ENCODE results near the gene SMPD4.
"Not testable (repeated sequence)": the region's sequence is repeated elsewhere in the genome, so short reads cannot be mapped to it uniquely, and the experiment has no call there.

Gene SMPD4

GRCh38 chr2:130139331-130140280 lies 41.8 kb downstream of the SMPD4 start:
- DNase-seq: not testable (repeated sequence)

GRCh38 chr2:130138841-130139251 lies 42.6 kb downstream of the SMPD4 start:
- not testable (repeated sequence) for DNase-seq

GRCh38 chr2:130138326-130138725 lies 43.1 kb downstream of the SMPD4 start:
- DNase-seq: not testable (repeated sequence)

GRCh38 chr2:130137118-130137517 lies 44.3 kb downstream of the SMPD4 start:
- not testable (repeated sequence) for DNase-seq

- not testable (repeated sequence) for DNase-seq
Measured at GRCh38 chr2:130136546-130136945, 44.9 kb downstream of the SMPD4 start.

GRCh38 chr2:130135692-130136541 lies 45.5 kb downstream of the SMPD4 start:
- DNase-seq: no peak

- DNase-seq: not testable (repeated sequence)
Measured at GRCh38 chr2:130129120-130129829, 52.1 kb downstream of the SMPD4 start, which contains the start of gene POTEF. TSS of gene POTEF (minus strand) at chr2:130129222. CDS start at chr2:130120515, 8,707 bp downstream.

GRCh38 chr2:130128464-130128863 lies 52.9 kb downstream of the SMPD4 start:
- not testable (repeated sequence) for DNase-seq

GRCh38 chr2:130127726-130128125 lies 53.7 kb downstream of the SMPD4 start:
- not testable (repeated sequence) for DNase-seq

- DNase-seq: not testable (repeated sequence)
Measured at GRCh38 chr2:130120924-130121323, 60.5 kb downstream of the SMPD4 start.

- DNase-seq: not testable (repeated sequence)
Measured at GRCh38 chr2:130102597-130103363, 78.6 kb downstream of the SMPD4 start.

Measured in stimulated activated CD4-positive, alpha-beta T cell treated with anti-CD3 and anti-CD28 coated beads, Interleukin-12 subunit alpha, Interleukin-12 subunit beta, amount 100 ng/mL, for 4 hours (primary cell).